Right lobe of liver (tissue), 6 donors: ENCODE data around the gene ASZ1. TPM values are rescaled to one million over a fixed set of nuclear protein-coding genes. Genes with fewer than 3 reads are reported as not detected.

ENCODE experiments used
- ATAC-seq, 4 donors: fragments of 200-7000 bp; cut with Tn5 transposase; one replicate each; pipeline ENCODE4 v1.9.1; 2020; ENCODE audit warnings: mild to moderate bottlenecking in 4 of 4, moderate library complexity in 4 of 4
- DNase-seq, 3 donors: peaks; one replicate each; pipeline ENCODE4 v3.0.0-alpha.2; 2020
- H3K27ac ChIP-seq, 3 donors: fragments of 200-600 bp; one replicate each; pipeline ENCODE4 v1.8.0; 2022
- H3K27me3 ChIP-seq, 2 donors: fragments of 200-600 bp; one replicate each; pipeline ENCODE4 v1.8.0; 2022
- H3K36me3 ChIP-seq, 4 donors: fragments of 200-600 bp; sonication (generic) in 1 of 4; one replicate each; pipeline versions ENCODE4 v1.5.1 to v1.8.0; 2017 to 2022; ENCODE audit warnings: control low read depth in 1 of 4
- H3K4me1 ChIP-seq, 4 donors: fragments of 200-600 bp; sonication (generic) in 1 of 4; one replicate each; pipeline versions ENCODE4 v1.5.1 to v1.8.0; 2017 to 2022; ENCODE audit warnings: control low read depth in 1 of 4
- H3K4me3 ChIP-seq, 3 donors: fragments of 200-600 bp; one replicate each; pipeline ENCODE4 v1.8.0; 2022
- H3K9me3 ChIP-seq, 4 donors: fragments of 200-600 bp; sonication (generic) in 1 of 4; one replicate each; pipeline versions ENCODE4 v1.5.1 to v1.8.0; 2017 to 2022; ENCODE audit warnings: control low read depth in 1 of 4
- CTCF ChIP-seq, 4 donors: fragments of 200-600 bp in 3 of 4; fragments of 450-650 bp in 1 of 4; IDR thresholded peaks; one replicate each; pipeline versions ENCODE4 v1.5.1 to v1.8.0; 2016 to 2022; ENCODE audit warnings: antibody characterized with exemption in 4 of 4, mild to moderate bottlenecking in 2 of 4
- POLR2A ChIP-seq: fragments of 450-650 bp; IDR thresholded peaks from one replicate; pipeline ENCODE4 v1.6.1; 2017; ENCODE audit warnings: antibody characterized with exemption, mild to moderate bottlenecking
- WGBS: methylation state at CpG from one replicate; pipeline ENCODE4 v1.1.6; 2018; ENCODE audit warnings: low coverage, low lambda C conversion rate; ENCODE audit not compliant: insufficient coverage; ENCODE audit errors: missing lambda C conversion rate; 5-methylcytosine and 5-hydroxymethylcytosine counted together
- intact Hi-C, 2 donors: fragments of 100-400 bp; cut with DNase I; formaldehyde crosslinking; loops; one replicate each; pipeline versions ENCODE4 v1.11.2 to v1.14.1; 2022
- total RNA-seq, 6 experiments: library from RNA; depleted of rRNA in 2 of 6; stranded (reverse); fragments of >200 nt in 2 of 6; fragmentation: NEBNext Ultra II Directional in 3 of 6; extraction: Animal tissue kit (Norgen Biotek cat#: 25700) in 3 of 6; gene quantifications; one replicate each; pipeline versions ENCODE4 v1.1.0 to v1.2.4, GENCODE V29; 2016 to 2023
- donor health status: DM: no; HTN: yes; CAD: no.
- donor health status: DM: no; HTN: no; CAD: no.
- donor health status: DM: no; HTN: no; CAD: no.
- donor health status: DM: no; HTN: yes; CAD: no.
- donor health status: DM: no; HTN: yes; CAD: no.

Gene ASZ1
- total RNA-seq, 6 experiments from 2014 or later = not detected

GRCh38 chr7:117347480-117347879, 79.8 kb downstream of the ASZ1 start:
- H3K9me3 ChIP-seq = no peaks in the 10 kb centered on the region
- DNase-seq (no peak), ATAC-seq (no peak)
- no peaks in the 10 kb centered on the region for H3K27me3 ChIP-seq
- no peak overlapping the region for H3K4me3 ChIP-seq
- 60% methylated on average over 6 of the region's 6 CpGs for WGBS
- no peak overlapping the region for H3K27ac ChIP-seq
- no peaks in the 10 kb centered on the region for H3K4me1 ChIP-seq
- TF ChIP-seq POLR2A (no peak), CTCF (IDR thresholded peaks at IDR 0.05) (no peak)
- intact Hi-C loops = no loop called here
- no peaks in the 10 kb centered on the region for H3K36me3 ChIP-seq

- Histone ChIP-seq H3K27ac (no peak overlapping the region), H3K4me1 (no peaks in the 10 kb centered on the region), H3K36me3 (no peaks in the 10 kb centered on the region), H3K9me3 (no peaks in the 10 kb centered on the region), H3K4me3 (no peak overlapping the region), H3K27me3 (no peaks in the 10 kb centered on the region)
- TF ChIP-seq CTCF (IDR thresholded peaks at IDR 0.05) = no peak
- no peak for TF ChIP-seq POLR2A
- ATAC-seq = no peak
- intact Hi-C loops = no loop called here
- DNase-seq = no peak
These were observed 81.1 kb downstream of the ASZ1 start for GRCh38 chr7:117346161-117346560.

- intact Hi-C loops = no loop called here
These were observed 89.3 kb downstream of the ASZ1 start for GRCh38 chr7:117338020-117338419.

GRCh38 chr7:117333168-117333567, 94.1 kb downstream of the ASZ1 start:
- H3K4me1 ChIP-seq = no peaks in the 10 kb centered on the region
- no peak overlapping the region for H3K4me3 ChIP-seq
- intact Hi-C loops = no loop called here
- H3K36me3 ChIP-seq = no peaks in the 10 kb centered on the region
- no peak for DNase-seq
- TF ChIP-seq POLR2A (no peak), CTCF (IDR thresholded peaks at IDR 0.05) (no peak)
- H3K27me3 ChIP-seq = no peaks in the 10 kb centered on the region
- no peak for ATAC-seq
- no peak overlapping the region for H3K27ac ChIP-seq
- H3K9me3 ChIP-seq = no peaks in the 10 kb centered on the region

More at GRCh38 chr7:117338020-117338419, 89.3 kb downstream of the ASZ1 start:
- Histone ChIP-seq H3K27ac (no peak overlapping the region), H3K27me3 (no peaks in the 10 kb centered on the region), H3K4me3 (no peak overlapping the region), H3K9me3 (no peaks in the 10 kb centered on the region), H3K4me1 (no peaks in the 10 kb centered on the region), H3K36me3 (no peaks in the 10 kb centered on the region)
- no peak for ATAC-seq
- 70% methylated on average over 1 of the region's 1 CpG for WGBS
- TF ChIP-seq POLR2A = no peak
- TF ChIP-seq CTCF (IDR thresholded peaks at IDR 0.05) = no peak
- DNase-seq = no peak

GRCh38 chr7:117332031-117332430, 95.3 kb downstream of the ASZ1 start:
- no peak for ATAC-seq
- H3K27me3 ChIP-seq = no peaks in the 10 kb centered on the region
- no peak for DNase-seq
- H3K36me3 ChIP-seq = no peaks in the 10 kb centered on the region
- no peaks in the 10 kb centered on the region for H3K9me3 ChIP-seq
- no peak for TF ChIP-seq POLR2A
- no peak for TF ChIP-seq CTCF (IDR thresholded peaks at IDR 0.05)
- H3K4me1 ChIP-seq = no peaks in the 10 kb centered on the region
- no peak overlapping the region for H3K27ac ChIP-seq
- no peak overlapping the region for H3K4me3 ChIP-seq
- intact Hi-C loops = no loop called here
